ENCODE results near the gene LMAN1L. TPM values are rescaled to one million over a fixed set of nuclear protein-coding genes. Genes with fewer than 3 reads are reported as not detected.

The LMAN1L gene
- not detected for polyA plus RNA-seq (2013, experiment 1 of 2)
- polyA plus RNA-seq (2013, experiment 2 of 2), result not detected

GRCh38 chr15:74812533-74812932, at the start of gene LMAN1L:
Gene LMAN1L (plus strand): TSS chr15:74812835. CDS start chr15:74812855, 20 bp downstream.
- Histone ChIP-seq H3K18ac (ENCODE audit: low read length) (no peak within 1 kb of the TSS), H3K79me1 (ENCODE audit: low read length) (no peaks in the 10 kb centered on the region), H2AK5ac (ENCODE audit: low read length) (no peak within 1 kb of the TSS), H3K4me2 (ENCODE audit: low read length) (no peak within 1 kb of the TSS), H3K23ac (ENCODE audit: low read length) (no peak within 1 kb of the TSS), H4K5ac (ENCODE audit: low read length) (no peak within 1 kb of the TSS), H3K27ac (ENCODE audit: low read depth, low read length) (no peak within 1 kb of the TSS), H2BK120ac (ENCODE audit: low read depth, low read length) (no peak within 1 kb of the TSS), H4K8ac (ENCODE audit: low read depth, low read length) (no peak within 1 kb of the TSS), H3K9ac (ENCODE audit: low read length) (no peak within 1 kb of the TSS), H3K4me3 (ENCODE audit: low read length) (no peak within 1 kb of the TSS), H3K4ac (ENCODE audit: low read depth, low read length) (no peak within 1 kb of the TSS), H3K56ac (ENCODE audit: low read length) (no peak within 1 kb of the TSS), H2BK15ac (replicated peaks; ENCODE audit: low read depth) (no peak within 1 kb of the TSS), H3K27me3 (ENCODE audit: insufficient read depth, low read length, poor library complexity) (no peaks in the 10 kb centered on the region), H3K79me2 (ENCODE audit: control insufficient read depth, insufficient read depth, low read length) (no peaks in the 10 kb centered on the region), H3K4me1 (ENCODE audit: control insufficient read depth, low read depth, low read length) (peaks cover 3% of the 10 kb centered on the region), H3K36me3 (ENCODE audit: control insufficient read depth, insufficient read depth, low read length) (no peaks in the 10 kb centered on the region), H2BK5ac (ENCODE audit: low read length) (no peak within 1 kb of the TSS)
- no peak for DNase-seq
- WGBS (ENCODE audit: extremely low coverage, insufficient coverage, low lambda C conversion rate), result no CpG with 5 or more reads among the region's 12 CpGs

- Histone ChIP-seq H4K5ac (ENCODE audit: low read length) (no peak overlapping the region), H3K23ac (ENCODE audit: low read length) (no peak overlapping the region), H3K79me1 (ENCODE audit: low read length) (no peaks in the 10 kb centered on the region), H3K27ac (ENCODE audit: low read depth, low read length) (no peak overlapping the region), H3K27me3 (ENCODE audit: insufficient read depth, low read length, poor library complexity) (no peaks in the 10 kb centered on the region), H4K8ac (ENCODE audit: low read depth, low read length) (no peak overlapping the region), H3K4me2 (ENCODE audit: low read length) (no peak overlapping the region), H3K79me2 (ENCODE audit: control insufficient read depth, insufficient read depth, low read length) (no peaks in the 10 kb centered on the region), H3K56ac (ENCODE audit: low read length) (no peak overlapping the region), H3K4me1 (ENCODE audit: control insufficient read depth, low read depth, low read length) (no peaks in the 10 kb centered on the region), H2AK5ac (ENCODE audit: low read length) (no peak overlapping the region), H2BK5ac (ENCODE audit: low read length) (no peak overlapping the region), H2BK15ac (replicated peaks; ENCODE audit: low read depth) (no peak overlapping the region), H3K18ac (ENCODE audit: low read length) (no peak overlapping the region), H2BK120ac (ENCODE audit: low read depth, low read length) (no peak overlapping the region), H3K4me3 (ENCODE audit: low read length) (no peak overlapping the region), H3K4ac (ENCODE audit: low read depth, low read length) (no peak overlapping the region), H3K36me3 (ENCODE audit: control insufficient read depth, insufficient read depth, low read length) (no peaks in the 10 kb centered on the region), H3K9ac (ENCODE audit: low read length) (no peak overlapping the region)
- no peak for DNase-seq
- no CpG with 5 or more reads among the region's 15 CpGs for WGBS (ENCODE audit: extremely low coverage, insufficient coverage, low lambda C conversion rate)
Observed at GRCh38 chr15:74763416-74763815, 49.2 kb upstream of the LMAN1L start.

GRCh38 chr15:74767167-74768098, 45.2 kb upstream of the LMAN1L start:
- WGBS (ENCODE audit: extremely low coverage, insufficient coverage, low lambda C conversion rate), result no CpG with 5 or more reads among the region's 14 CpGs
- no peak overlapping the region for H4K8ac ChIP-seq (ENCODE audit: low read depth, low read length)
- H3K18ac ChIP-seq (ENCODE audit: low read length), result no peak overlapping the region
- H4K5ac ChIP-seq (ENCODE audit: low read length), result no peak overlapping the region
- no peak overlapping the region for H3K4me2 ChIP-seq (ENCODE audit: low read length)
- H2BK120ac ChIP-seq (ENCODE audit: low read depth, low read length), result no peak overlapping the region
- no peak for DNase-seq
- H3K4me3 ChIP-seq (ENCODE audit: low read length), result no peak overlapping the region
- no peak overlapping the region for H2BK15ac ChIP-seq (replicated peaks; ENCODE audit: low read depth)
- H3K4ac ChIP-seq (ENCODE audit: low read depth, low read length), result no peak overlapping the region
- H3K36me3 ChIP-seq (ENCODE audit: control insufficient read depth, insufficient read depth, low read length), result no peaks in the 10 kb centered on the region
- H3K27me3 ChIP-seq (ENCODE audit: insufficient read depth, low read length, poor library complexity), result no peaks in the 10 kb centered on the region
- no peaks in the 10 kb centered on the region for H3K79me2 ChIP-seq (ENCODE audit: control insufficient read depth, insufficient read depth, low read length)
- H3K27ac ChIP-seq (ENCODE audit: low read depth, low read length), result no peak overlapping the region
- no peak overlapping the region for H2AK5ac ChIP-seq (ENCODE audit: low read length)
- no peak overlapping the region for H2BK5ac ChIP-seq (ENCODE audit: low read length)
- no peak overlapping the region for H3K56ac ChIP-seq (ENCODE audit: low read length)
- H3K9ac ChIP-seq (ENCODE audit: low read length), result no peak overlapping the region
- H3K23ac ChIP-seq (ENCODE audit: low read length), result no peak overlapping the region
- no peaks in the 10 kb centered on the region for H3K4me1 ChIP-seq (ENCODE audit: control insufficient read depth, low read depth, low read length)
- no peaks in the 10 kb centered on the region for H3K79me1 ChIP-seq (ENCODE audit: low read length)

- H3K27me3 ChIP-seq (ENCODE audit: insufficient read depth, low read length, poor library complexity), result no peaks in the 10 kb centered on the region
- WGBS (ENCODE audit: extremely low coverage, insufficient coverage, low lambda C conversion rate), result no CpG with 5 or more reads among the region's 15 CpGs
- DNase-seq, result no peak
Observed at GRCh38 chr15:74768099-74768770, 44.4 kb upstream of the LMAN1L start.

GRCh38 chr15:74768771-74769342, 43.8 kb upstream of the LMAN1L start:
- no peak overlapping the region for H3K4ac ChIP-seq (ENCODE audit: low read depth, low read length)
- peak; percentile 77 for DNase-seq
- H3K27me3 ChIP-seq (ENCODE audit: insufficient read depth, low read length, poor library complexity), result no peaks in the 10 kb centered on the region
- H3K79me1 ChIP-seq (ENCODE audit: low read length), result no peaks in the 10 kb centered on the region
- no peak overlapping the region for H2BK120ac ChIP-seq (ENCODE audit: low read depth, low read length)
- no peaks in the 10 kb centered on the region for H3K36me3 ChIP-seq (ENCODE audit: control insufficient read depth, insufficient read depth, low read length)
- no peak overlapping the region for H3K27ac ChIP-seq (ENCODE audit: low read depth, low read length)
- WGBS (ENCODE audit: extremely low coverage, insufficient coverage, low lambda C conversion rate), result no CpG with 5 or more reads among the region's 9 CpGs
- no peak overlapping the region for H3K4me3 ChIP-seq (ENCODE audit: low read length)
- H2BK5ac ChIP-seq (ENCODE audit: low read length), result no peak overlapping the region
- H3K23ac ChIP-seq (ENCODE audit: low read length), result no peak overlapping the region
- H4K5ac ChIP-seq (ENCODE audit: low read length), result no peak overlapping the region
- no peak overlapping the region for H3K56ac ChIP-seq (ENCODE audit: low read length)
- H3K4me1 ChIP-seq (ENCODE audit: control insufficient read depth, low read depth, low read length), result peaks cover 5% of the 10 kb centered on the region
- H2BK15ac ChIP-seq (replicated peaks; ENCODE audit: low read depth), result no peak overlapping the region
- H3K9ac ChIP-seq (ENCODE audit: low read length), result no peak overlapping the region
- H4K8ac ChIP-seq (ENCODE audit: low read depth, low read length), result no peak overlapping the region
- H2AK5ac ChIP-seq (ENCODE audit: low read length), result no peak overlapping the region
- no peaks in the 10 kb centered on the region for H3K79me2 ChIP-seq (ENCODE audit: control insufficient read depth, insufficient read depth, low read length)
- H3K18ac ChIP-seq (ENCODE audit: low read length), result no peak overlapping the region
- H3K4me2 ChIP-seq (ENCODE audit: low read length), result peak overlapping the region; percentile 40

More at GRCh38 chr15:74768099-74768770, 44.4 kb upstream of the LMAN1L start:
- Histone ChIP-seq H3K4me3 (ENCODE audit: low read length) (no peak overlapping the region), H3K4me2 (ENCODE audit: low read length) (peak overlapping the region; percentile 40), H3K18ac (ENCODE audit: low read length) (no peak overlapping the region), H2AK5ac (ENCODE audit: low read length) (no peak overlapping the region), H4K5ac (ENCODE audit: low read length) (no peak overlapping the region), H3K56ac (ENCODE audit: low read length) (no peak overlapping the region), H3K4me1 (ENCODE audit: control insufficient read depth, low read depth, low read length) (no peaks in the 10 kb centered on the region), H3K23ac (ENCODE audit: low read length) (no peak overlapping the region), H2BK5ac (ENCODE audit: low read length) (no peak overlapping the region), H3K27ac (ENCODE audit: low read depth, low read length) (no peak overlapping the region), H2BK120ac (ENCODE audit: low read depth, low read length) (no peak overlapping the region), H3K79me1 (ENCODE audit: low read length) (no peaks in the 10 kb centered on the region), H3K36me3 (ENCODE audit: control insufficient read depth, insufficient read depth, low read length) (no peaks in the 10 kb centered on the region), H4K8ac (ENCODE audit: low read depth, low read length) (no peak overlapping the region), H2BK15ac (replicated peaks; ENCODE audit: low read depth) (no peak overlapping the region), H3K4ac (ENCODE audit: low read depth, low read length) (no peak overlapping the region), H3K9ac (ENCODE audit: low read length) (no peak overlapping the region), H3K79me2 (ENCODE audit: control insufficient read depth, insufficient read depth, low read length) (no peaks in the 10 kb centered on the region)
